Body of pancreas (tissue), 4 donors: ENCODE measurements around the gene BCAS2. TPM values are rescaled to one million over a fixed set of nuclear protein-coding genes. Genes with fewer than 3 reads are reported as not detected.

Experiments
- ATAC-seq: fragments of 150-250 bp; one replicate; pipeline ENCODE4 v1.9.1; 2016
- DNase-seq, 4 donors: peaks; one replicate each; pipeline ENCODE4 v3.0.0-alpha.2; 2019
- H3K27ac ChIP-seq, 4 donors: fragments of 200-600 bp; sonication (generic); 1 replicate in 3 of 4; 2 replicates in 1 of 4; pipeline versions ENCODE4 v1.5.1 to v1.6.1; 2016 to 2019; ENCODE audit warnings: mild to moderate bottlenecking in 1 of 4, mixed read lengths in 1 of 4, moderate library complexity in 1 of 4
- H3K27me3 ChIP-seq, 2 donors: fragments of 200-600 bp; sonication (generic); one replicate each; pipeline ENCODE4 v1.6.0; 2016; ENCODE audit warnings: mild to moderate bottlenecking in 1 of 2
- H3K36me3 ChIP-seq, 2 donors: fragments of 200-600 bp; sonication (generic); replicated peaks in 1 of 2; 2 replicates each; pipeline ENCODE4 v1.5.1; 2016; ENCODE audit warnings: low read depth in 2 of 2; ENCODE audit not compliant: insufficient read depth in 1 of 2
- H3K4me1 ChIP-seq: fragments of 200-600 bp; sonication (generic); one replicate; pipeline ENCODE4 v1.6.0; 2016
- H3K4me3 ChIP-seq, 2 donors: fragments of 200-600 bp; sonication (generic); 1 replicate in 1 of 2; 2 replicates in 1 of 2; pipeline ENCODE4 v1.5.1; 2016 to 2019
- H3K9me3 ChIP-seq, 3 donors: fragments of 200-600 bp; sonication (generic); 1 replicate in 2 of 3; 2 replicates in 1 of 3; pipeline ENCODE4 v1.5.1; 2016
- POLR2A ChIP-seq, 3 donors: fragments of 450-650 bp; IDR thresholded peaks; one replicate each; pipeline ENCODE4 v1.6.1; 2016; ENCODE audit warnings: antibody characterized with exemption in 3 of 3, mild to moderate bottlenecking in 2 of 3
- WGBS, 2 donors: methylation state at CpG; one replicate each; pipeline ENCODE4 v1.1.5; 2017; 5-methylcytosine and 5-hydroxymethylcytosine counted together
- intact Hi-C: fragments of 100-400 bp; cut with DNase I; formaldehyde crosslinking; loops from one replicate; pipeline ENCODE4 v1.15.1; 2023
- total RNA-seq, 2 donors: library from RNA; depleted of rRNA; stranded (reverse); fragments of >200 nt; gene quantifications; one replicate each; pipeline ENCODE4 v1.1.0, GENCODE V29; 2016
- TF ChIP-seq, protein P1 (sequence below), 7 experiments: fragments of 450-650 bp in 4 of 7; fragments of 200-600 bp in 3 of 7; sonication (generic) in 3 of 7; IDR thresholded peaks; one replicate each; pipeline ENCODE4 v1.5.1; 2016 to 2019; ENCODE audit warnings: antibody characterized with exemption in 7 of 7

BCAS2 gene
- total RNA-seq, 2 donors from 2014 or later: 15.3 to 20.8 TPM

DNA sequence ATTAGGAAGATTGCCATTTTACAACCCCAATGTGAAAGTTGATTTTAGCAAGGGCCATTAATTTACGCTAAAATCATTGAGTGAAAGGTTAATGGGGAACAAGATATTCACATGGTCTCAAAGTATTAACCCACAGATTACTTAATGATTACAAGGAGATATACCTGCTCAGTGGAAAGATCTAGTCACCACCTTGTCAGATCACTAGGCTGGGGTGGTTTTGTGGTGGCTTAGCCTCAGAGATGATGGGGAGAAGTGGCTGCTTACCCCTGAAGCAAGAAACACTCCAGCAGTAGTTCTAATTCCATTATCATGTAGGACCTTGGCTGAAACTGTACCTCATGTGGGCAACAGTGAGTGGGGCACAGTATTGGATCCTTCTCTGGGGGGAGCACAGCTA, 50.3 kb downstream of the BCAS2 start:
- intact Hi-C loops: no loop called here
- ATAC-seq (no peak), DNase-seq (no peak)
- Histone ChIP-seq H3K4me1 (no peaks in the 10 kb centered on the region), H3K27me3 (no peaks in the 10 kb centered on the region), H3K27ac (no peak overlapping the region), H3K4me3 (no peak overlapping the region), H3K9me3 (no peaks in the 10 kb centered on the region), H3K36me3 (no peaks in the 10 kb centered on the region)
- 38 to 50% methylated on average over 1 of the region's 1 CpG for WGBS, 2 donors
- no peak for TF ChIP-seq POLR2A (IDR thresholded peaks at IDR 0.05)
- TF ChIP-seq, protein P1, sequence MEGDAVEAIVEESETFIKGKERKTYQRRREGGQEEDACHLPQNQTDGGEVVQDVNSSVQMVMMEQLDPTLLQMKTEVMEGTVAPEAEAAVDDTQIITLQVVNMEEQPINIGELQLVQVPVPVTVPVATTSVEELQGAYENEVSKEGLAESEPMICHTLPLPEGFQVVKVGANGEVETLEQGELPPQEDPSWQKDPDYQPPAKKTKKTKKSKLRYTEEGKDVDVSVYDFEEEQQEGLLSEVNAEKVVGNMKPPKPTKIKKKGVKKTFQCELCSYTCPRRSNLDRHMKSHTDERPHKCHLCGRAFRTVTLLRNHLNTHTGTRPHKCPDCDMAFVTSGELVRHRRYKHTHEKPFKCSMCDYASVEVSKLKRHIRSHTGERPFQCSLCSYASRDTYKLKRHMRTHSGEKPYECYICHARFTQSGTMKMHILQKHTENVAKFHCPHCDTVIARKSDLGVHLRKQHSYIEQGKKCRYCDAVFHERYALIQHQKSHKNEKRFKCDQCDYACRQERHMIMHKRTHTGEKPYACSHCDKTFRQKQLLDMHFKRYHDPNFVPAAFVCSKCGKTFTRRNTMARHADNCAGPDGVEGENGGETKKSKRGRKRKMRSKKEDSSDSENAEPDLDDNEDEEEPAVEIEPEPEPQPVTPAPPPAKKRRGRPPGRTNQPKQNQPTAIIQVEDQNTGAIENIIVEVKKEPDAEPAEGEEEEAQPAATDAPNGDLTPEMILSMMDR (IDR thresholded peaks at IDR 0.05): no peak

DNA sequence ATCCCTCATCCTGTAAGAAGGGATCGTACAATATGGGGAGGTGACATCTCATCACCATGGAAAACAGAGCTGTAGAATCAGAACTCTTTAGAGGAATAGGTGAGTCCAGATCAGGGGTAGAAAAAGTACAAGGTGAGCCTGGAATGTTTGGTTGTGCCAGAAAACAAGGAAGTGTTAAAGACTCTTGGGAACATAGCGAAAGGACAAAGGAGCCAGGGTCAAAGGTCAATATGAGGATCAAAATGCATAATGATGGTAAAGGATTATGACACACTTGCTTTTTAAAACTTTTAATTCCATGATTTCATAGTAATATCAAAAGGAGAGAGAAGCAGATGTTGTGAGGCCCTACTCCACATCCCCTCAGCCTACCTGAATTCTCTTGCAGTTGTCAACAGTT, 51.2 kb downstream of the BCAS2 start:
- Histone ChIP-seq H3K27me3 (no peaks in the 10 kb centered on the region), H3K4me3 (no peak overlapping the region), H3K36me3 (no peaks in the 10 kb centered on the region), H3K9me3 (no peaks in the 10 kb centered on the region), H3K27ac (no peak overlapping the region), H3K4me1 (no peaks in the 10 kb centered on the region)
- DNase-seq (no peak), ATAC-seq (no peak)
- intact Hi-C loops: no loop called here
- WGBS, 2 donors: 80 to 90% methylated on average over 2 of the region's 2 CpGs
- no peak for TF ChIP-seq POLR2A (IDR thresholded peaks at IDR 0.05)
- TF ChIP-seq, protein P1 (IDR thresholded peaks at IDR 0.05): no peak

DNA sequence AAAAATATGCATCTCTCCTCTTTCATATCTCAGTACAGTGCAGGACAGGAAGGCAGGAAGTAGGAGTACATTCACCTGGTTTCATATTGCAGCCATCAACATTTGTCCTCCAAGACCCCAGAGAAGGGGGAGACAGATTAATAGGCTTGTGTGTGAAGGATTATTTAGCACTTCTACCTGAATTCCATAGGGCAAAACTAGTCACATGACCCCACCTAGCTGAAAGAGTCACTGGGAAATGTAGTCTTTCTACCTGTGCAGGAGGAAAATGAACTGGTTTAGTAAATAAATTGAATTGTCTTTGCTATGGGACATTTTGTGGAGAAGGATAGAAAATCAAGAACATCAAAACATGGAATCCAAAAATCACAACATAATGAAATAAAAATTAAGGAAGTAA, 56.5 kb downstream of the BCAS2 start:
- ATAC-seq (no peak), DNase-seq (no peak)
- H3K36me3 ChIP-seq: no peaks in the 10 kb centered on the region
- H3K4me3 ChIP-seq: no peak overlapping the region
- no peaks in the 10 kb centered on the region for H3K9me3 ChIP-seq
- no peaks in the 10 kb centered on the region for H3K27me3 ChIP-seq
- H3K27ac ChIP-seq: no peak overlapping the region
- intact Hi-C loops: no loop called here
- H3K4me1 ChIP-seq: no peaks in the 10 kb centered on the region
- TF ChIP-seq, protein P1 (IDR thresholded peaks at IDR 0.05): no peak

DNA sequence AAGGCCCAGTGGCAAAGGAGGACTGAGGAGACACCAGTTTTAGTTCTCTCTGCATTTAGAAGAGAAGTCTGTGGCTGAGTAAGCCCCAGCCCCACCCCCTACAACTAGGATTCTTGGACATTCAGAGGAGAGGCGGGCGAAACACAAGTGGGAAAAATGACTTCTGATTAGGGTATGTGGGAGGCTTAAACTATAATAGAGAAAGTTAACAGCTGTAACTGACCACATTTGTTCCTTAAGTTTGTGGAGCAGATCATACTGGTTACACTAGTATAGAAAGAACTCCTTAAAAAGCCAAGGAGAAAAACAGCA, 59.2 kb downstream of the BCAS2 start:
- TF ChIP-seq, protein P1 (IDR thresholded peaks at IDR 0.05): no peak
- no peak for TF ChIP-seq POLR2A (IDR thresholded peaks at IDR 0.05)
- H3K4me3 ChIP-seq: no peak overlapping the region
- intact Hi-C loops: no loop called here
- no peaks in the 10 kb centered on the region for H3K4me1 ChIP-seq
- H3K27ac ChIP-seq: no peak overlapping the region
- 81 to 93% methylated on average over 2 of the region's 2 CpGs for WGBS, 2 donors
- H3K27me3 ChIP-seq: peaks cover 0 to 3% of the 10 kb centered on the region in 2 donors
- DNase-seq (no peak), ATAC-seq (no peak)
- no peaks in the 10 kb centered on the region for H3K36me3 ChIP-seq
- no peaks in the 10 kb centered on the region for H3K9me3 ChIP-seq

DNA sequence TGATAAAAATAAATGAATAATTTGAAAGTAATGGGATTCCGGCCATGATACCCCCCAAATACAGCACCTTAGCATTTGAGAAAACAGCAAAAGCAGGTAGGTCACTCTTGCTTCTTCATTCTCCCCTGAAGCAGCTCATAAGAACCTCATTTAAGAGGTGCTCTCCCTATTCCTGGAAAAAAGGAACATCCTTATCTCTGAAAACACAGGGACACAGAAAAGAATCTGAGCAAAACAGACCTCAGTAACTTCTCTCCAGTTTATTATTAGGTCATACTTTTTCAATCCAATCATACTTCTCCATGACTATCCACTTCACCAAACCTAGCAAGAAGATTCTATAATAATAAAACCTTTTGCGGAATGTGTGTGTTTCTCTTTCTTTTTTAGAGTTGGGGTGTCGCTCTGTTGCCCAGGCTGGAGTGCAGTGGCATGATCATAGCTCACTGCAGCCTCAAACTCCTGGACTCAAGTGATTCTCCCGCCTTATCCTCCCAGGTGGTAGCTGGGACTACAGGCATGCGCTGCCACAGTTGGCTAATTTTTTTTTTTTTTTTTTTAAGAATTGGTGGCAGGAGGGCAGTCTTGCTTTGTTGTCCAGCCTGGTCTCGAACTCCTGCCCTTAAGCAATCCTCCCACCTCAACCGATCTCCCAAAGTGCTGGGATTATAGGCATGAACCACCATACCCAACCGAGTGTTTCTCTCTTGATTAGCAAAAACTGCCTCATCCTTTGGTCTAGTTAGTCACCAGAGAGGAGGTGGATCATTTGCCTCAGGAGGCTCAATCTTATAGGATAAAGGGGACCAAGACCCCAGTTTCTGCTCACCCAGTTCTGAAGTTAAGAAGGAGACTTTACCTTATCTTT, 59.8 kb downstream of the BCAS2 start:
- WGBS, 2 donors: 85 to 90% methylated on average over 8 of the region's 8 CpGs

More for the DNA sequence above, 59.8 kb downstream of the BCAS2 start:
- no peaks in the 10 kb centered on the region for H3K4me1 ChIP-seq
- intact Hi-C loops: no loop called here
- ATAC-seq: no peak
- no peak overlapping the region for H3K27ac ChIP-seq
- no peaks in the 10 kb centered on the region for H3K9me3 ChIP-seq
- DNase-seq: no peak
- TF ChIP-seq, protein P1 (IDR thresholded peaks at IDR 0.05): no peak
- TF ChIP-seq POLR2A (IDR thresholded peaks at IDR 0.05): no peak
- H3K4me3 ChIP-seq: no peak overlapping the region
- no peaks in the 10 kb centered on the region for H3K36me3 ChIP-seq
- peaks cover 0 to 3% of the 10 kb centered on the region in 2 donors for H3K27me3 ChIP-seq
